HepG2 (cell line): ENCODE results near the gene RHOD. TPM values are rescaled to one million over a fixed set of nuclear protein-coding genes. Genes with fewer than 3 reads are reported as not detected.

Source experiments
- CHD4 ChIP-seq: fragments of 200-600 bp; sonication (generic); IDR thresholded peaks from 2 replicates; pipeline ENCODE4 v1.7.0; 2017; ENCODE audit warnings: mild to moderate bottlenecking, low read length, borderline replicate concordance
- DPF2 ChIP-seq: sonication (generic); formaldehyde crosslinking; IDR thresholded peaks from 2 replicates; pipeline ENCODE4 v1.4.0; 2020; ENCODE audit warnings: mild to moderate bottlenecking, low read depth, missing genetic modification reagents, borderline replicate concordance
- NR1H2 ChIP-seq: sonication (generic); formaldehyde crosslinking; IDR thresholded peaks from 2 replicates; pipeline ENCODE4 v1.8.1; 2022; ENCODE audit warnings: low read depth, missing genetic modification reagents, borderline replicate concordance
- SIN3A ChIP-seq: IDR thresholded peaks from 2 replicates; pipeline ENCODE4 v1.6.1; 2011; ENCODE audit warnings: low read depth, mild to moderate bottlenecking, control low read depth, low read length, borderline replicate concordance
- TBX2 ChIP-seq: sonication (generic); formaldehyde crosslinking; IDR thresholded peaks from 2 replicates; pipeline ENCODE4 v1.5.0; 2020; ENCODE audit warnings: missing genetic modification reagents, mild to moderate bottlenecking, borderline replicate concordance
- ZNF646 ChIP-seq: sonication (generic); formaldehyde crosslinking; IDR thresholded peaks from 2 replicates; pipeline ENCODE4 v1.9.0; 2021; ENCODE audit warnings: mild to moderate bottlenecking, missing genetic modification reagents
- polyA plus RNA-seq, 8 experiments: library from polyadenylated mRNA; depleted of rRNA in 3 of 8; stranded (reverse) in 7 of 8; unstranded in 1 of 8; fragments of >200 nt; fragmentation: Illumina TruSeq in 4 of 8; extraction: Trizol in 4 of 8; gene quantifications; 2 replicates each; pipeline versions ENCODE4 v1.2.1 to v1.2.3, GENCODE V29; 2011 to 2016; ENCODE audit warnings: low read depth in 4 of 8, missing spikeins in 1 of 8, mixed read lengths in 1 of 8; ENCODE audit not compliant: insufficient read depth in 1 of 8
- total RNA-seq, 5 experiments: library from RNA; depleted of rRNA; stranded (reverse); fragments of >200 nt; fragmentation: Illumina TruSeq; extraction: Trizol; gene quantifications; 2 replicates each; pipeline ENCODE4 v1.2.3, GENCODE V29; 2016; ENCODE audit warnings: low read depth in 1 of 5
- TF ChIP-seq, protein P1 (sequence below): sonication (generic); formaldehyde crosslinking; IDR thresholded peaks from 2 replicates; pipeline ENCODE4 v1.5.1; 2020; ENCODE audit warnings: missing genetic modification reagents, mild to moderate bottlenecking, borderline replicate concordance
- TF ChIP-seq, protein P2 (sequence below): conservative IDR thresholded peaks from 2 replicates; pipeline ENCODE4 v1.6.1; 2018; ENCODE audit warnings: missing genetic modification reagents
- TF ChIP-seq, protein P3 (sequence below), 2 experiments: sonication (generic) in 1 of 2; formaldehyde crosslinking in 1 of 2; IDR thresholded peaks; 2 replicates each; pipeline versions ENCODE4 v1.4.0 to v1.6.1; 2016 to 2020; ENCODE audit warnings: borderline replicate concordance in 1 of 2, low read depth in 1 of 2, mild to moderate bottlenecking in 1 of 2, missing genetic modification reagents in 1 of 2
- TF ChIP-seq, protein P4 (sequence below): sonication (generic); formaldehyde crosslinking; IDR thresholded peaks from 2 replicates; pipeline ENCODE4 v1.4.0; 2020; ENCODE audit warnings: missing genetic modification reagents

The RHOD gene
- total and polyA plus RNA-seq, 2 of the 13 experiments (the other 11 are each of a cell fraction or from before 2014, with no cell fraction given): 0.27 to 0.98 TPM

DNA sequence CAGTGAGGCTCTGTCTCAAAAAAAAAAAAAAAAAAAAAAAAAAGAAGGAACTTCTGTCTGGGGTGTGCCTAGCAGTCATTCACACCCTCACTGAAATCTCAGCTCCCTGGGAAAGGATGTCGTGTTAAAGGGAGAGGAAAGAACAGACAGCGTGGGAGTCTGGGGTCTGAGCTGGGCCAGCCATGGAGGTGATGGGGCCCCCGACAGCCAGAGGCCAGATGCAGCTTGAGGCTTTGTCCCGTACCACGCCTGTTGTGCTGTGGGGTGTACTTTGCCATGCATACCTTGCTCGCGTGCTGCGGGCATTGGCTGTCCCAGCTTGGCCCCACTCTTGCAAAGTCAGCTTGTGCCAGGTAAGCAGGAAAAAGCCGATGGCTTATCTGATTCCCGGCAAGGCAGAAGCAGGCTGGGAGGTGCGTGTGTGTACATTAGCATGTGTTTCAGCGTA, 29.1 kb upstream of the RHOD start (continued):
- TF ChIP-seq DPF2: no peak
- TF ChIP-seq CHD4: no peak
- no peak for TF ChIP-seq NR1H2
- no peak for TF ChIP-seq SIN3A
- TF ChIP-seq ZNF646 (CRISPR knock-in tag): no peak
- no peak for TF ChIP-seq TBX2
- TF ChIP-seq, protein P1, sequence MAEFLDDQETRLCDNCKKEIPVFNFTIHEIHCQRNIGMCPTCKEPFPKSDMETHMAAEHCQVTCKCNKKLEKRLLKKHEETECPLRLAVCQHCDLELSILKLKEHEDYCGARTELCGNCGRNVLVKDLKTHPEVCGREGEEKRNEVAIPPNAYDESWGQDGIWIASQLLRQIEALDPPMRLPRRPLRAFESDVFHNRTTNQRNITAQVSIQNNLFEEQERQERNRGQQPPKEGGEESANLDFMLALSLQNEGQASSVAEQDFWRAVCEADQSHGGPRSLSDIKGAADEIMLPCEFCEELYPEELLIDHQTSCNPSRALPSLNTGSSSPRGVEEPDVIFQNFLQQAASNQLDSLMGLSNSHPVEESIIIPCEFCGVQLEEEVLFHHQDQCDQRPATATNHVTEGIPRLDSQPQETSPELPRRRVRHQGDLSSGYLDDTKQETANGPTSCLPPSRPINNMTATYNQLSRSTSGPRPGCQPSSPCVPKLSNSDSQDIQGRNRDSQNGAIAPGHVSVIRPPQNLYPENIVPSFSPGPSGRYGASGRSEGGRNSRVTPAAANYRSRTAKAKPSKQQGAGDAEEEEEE (CRISPR knock-in tag): no peak
- TF ChIP-seq, protein P2, sequence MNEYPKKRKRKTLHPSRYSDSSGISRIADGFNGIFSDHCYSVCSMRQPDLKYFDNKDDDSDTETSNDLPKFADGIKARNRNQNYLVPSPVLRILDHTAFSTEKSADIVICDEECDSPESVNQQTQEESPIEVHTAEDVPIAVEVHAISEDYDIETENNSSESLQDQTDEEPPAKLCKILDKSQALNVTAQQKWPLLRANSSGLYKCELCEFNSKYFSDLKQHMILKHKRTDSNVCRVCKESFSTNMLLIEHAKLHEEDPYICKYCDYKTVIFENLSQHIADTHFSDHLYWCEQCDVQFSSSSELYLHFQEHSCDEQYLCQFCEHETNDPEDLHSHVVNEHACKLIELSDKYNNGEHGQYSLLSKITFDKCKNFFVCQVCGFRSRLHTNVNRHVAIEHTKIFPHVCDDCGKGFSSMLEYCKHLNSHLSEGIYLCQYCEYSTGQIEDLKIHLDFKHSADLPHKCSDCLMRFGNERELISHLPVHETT (CRISPR knock-in tag): no peak
- TF ChIP-seq, protein P3, sequence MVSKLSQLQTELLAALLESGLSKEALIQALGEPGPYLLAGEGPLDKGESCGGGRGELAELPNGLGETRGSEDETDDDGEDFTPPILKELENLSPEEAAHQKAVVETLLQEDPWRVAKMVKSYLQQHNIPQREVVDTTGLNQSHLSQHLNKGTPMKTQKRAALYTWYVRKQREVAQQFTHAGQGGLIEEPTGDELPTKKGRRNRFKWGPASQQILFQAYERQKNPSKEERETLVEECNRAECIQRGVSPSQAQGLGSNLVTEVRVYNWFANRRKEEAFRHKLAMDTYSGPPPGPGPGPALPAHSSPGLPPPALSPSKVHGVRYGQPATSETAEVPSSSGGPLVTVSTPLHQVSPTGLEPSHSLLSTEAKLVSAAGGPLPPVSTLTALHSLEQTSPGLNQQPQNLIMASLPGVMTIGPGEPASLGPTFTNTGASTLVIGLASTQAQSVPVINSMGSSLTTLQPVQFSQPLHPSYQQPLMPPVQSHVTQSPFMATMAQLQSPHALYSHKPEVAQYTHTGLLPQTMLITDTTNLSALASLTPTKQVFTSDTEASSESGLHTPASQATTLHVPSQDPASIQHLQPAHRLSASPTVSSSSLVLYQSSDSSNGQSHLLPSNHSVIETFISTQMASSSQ (IDR thresholded peaks at IDR 0.05; ENCODE audit: low read depth): no peak
- TF ChIP-seq, protein P3 (CRISPR knock-in tag; IDR thresholded peaks at IDR 0.05; ENCODE audit: borderline replicate concordance): no peak
- TF ChIP-seq, protein P4, sequence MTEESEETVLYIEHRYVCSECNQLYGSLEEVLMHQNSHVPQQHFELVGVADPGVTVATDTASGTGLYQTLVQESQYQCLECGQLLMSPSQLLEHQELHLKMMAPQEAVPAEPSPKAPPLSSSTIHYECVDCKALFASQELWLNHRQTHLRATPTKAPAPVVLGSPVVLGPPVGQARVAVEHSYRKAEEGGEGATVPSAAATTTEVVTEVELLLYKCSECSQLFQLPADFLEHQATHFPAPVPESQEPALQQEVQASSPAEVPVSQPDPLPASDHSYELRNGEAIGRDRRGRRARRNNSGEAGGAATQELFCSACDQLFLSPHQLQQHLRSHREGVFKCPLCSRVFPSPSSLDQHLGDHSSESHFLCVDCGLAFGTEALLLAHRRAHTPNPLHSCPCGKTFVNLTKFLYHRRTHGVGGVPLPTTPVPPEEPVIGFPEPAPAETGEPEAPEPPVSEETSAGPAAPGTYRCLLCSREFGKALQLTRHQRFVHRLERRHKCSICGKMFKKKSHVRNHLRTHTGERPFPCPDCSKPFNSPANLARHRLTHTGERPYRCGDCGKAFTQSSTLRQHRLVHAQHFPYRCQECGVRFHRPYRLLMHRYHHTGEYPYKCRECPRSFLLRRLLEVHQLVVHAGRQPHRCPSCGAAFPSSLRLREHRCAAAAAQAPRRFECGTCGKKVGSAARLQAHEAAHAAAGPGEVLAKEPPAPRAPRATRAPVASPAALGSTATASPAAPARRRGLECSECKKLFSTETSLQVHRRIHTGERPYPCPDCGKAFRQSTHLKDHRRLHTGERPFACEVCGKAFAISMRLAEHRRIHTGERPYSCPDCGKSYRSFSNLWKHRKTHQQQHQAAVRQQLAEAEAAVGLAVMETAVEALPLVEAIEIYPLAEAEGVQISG: no peak
